Stimulated activated CD4-positive, alpha-beta T cell treated with anti-CD3 and anti-CD28 coated beads, Interleukin-1b, Interleukin-23, amount 100 ng/mL, for 24 hours (primary cell): ENCODE measurements around the gene VEGFA.

Experiments used
- DNase-seq, 4 experiments: peaks; one replicate each; pipeline ENCODE4 v3.0.0-alpha.2; 2020; ENCODE audit warnings: low read depth in 4 of 4, low spot score in 1 of 4

Gene VEGFA

GRCh38 chr6:43759136-43759906 lies 10.7 kb upstream of the VEGFA start:
- no peak for DNase-seq

- no peak for DNase-seq
Observed at GRCh38 chr6:43759907-43760206, 10.2 kb upstream of the VEGFA start.

GRCh38 chr6:43760210-43761168 lies 9.5 kb upstream of the VEGFA start:
- DNase-seq, result no peak

- DNase-seq, result no peak
Observed at GRCh38 chr6:43761666-43762409, 8.2 kb upstream of the VEGFA start.

- no peak for DNase-seq
Observed at GRCh38 chr6:43762410-43762768, 7.6 kb upstream of the VEGFA start.

GRCh38 chr6:43762966-43763695 lies 6.9 kb upstream of the VEGFA start:
- no peak for DNase-seq

- no peak for DNase-seq
Observed at GRCh38 chr6:43763812-43764522, 6.0 kb upstream of the VEGFA start.

- no peak for DNase-seq
Observed at GRCh38 chr6:43764772-43765171, 5.2 kb upstream of the VEGFA start.

- no peak for DNase-seq
Observed at GRCh38 chr6:43765776-43766499, 4.1 kb upstream of the VEGFA start.

GRCh38 chr6:43766500-43766853 lies 3.5 kb upstream of the VEGFA start:
- DNase-seq, result no peak

GRCh38 chr6:43766964-43767461 lies 3.0 kb upstream of the VEGFA start:
- no peak for DNase-seq

GRCh38 chr6:43767553-43768505 lies 2.2 kb upstream of the VEGFA start:
- DNase-seq, result no peak

- no peak for DNase-seq
Observed at GRCh38 chr6:43768506-43768860, 1.5 kb upstream of the VEGFA start.

- DNase-seq, result no peak
Observed at GRCh38 chr6:43768983-43769525, 957 bp upstream of the VEGFA start.

- peak in 3 of 4 experiments; percentile 10 to 17 (median 16) for DNase-seq
Observed at GRCh38 chr6:43770372-43771209, 580 bp downstream of the VEGFA start.

GRCh38 chr6:43771210-43771857 lies 1.3 kb downstream of the VEGFA start:
- peak in 3 of 4 experiments; percentile 25 to 73 (median 37) for DNase-seq
